NCI-H2227 (cell line): ENCODE data around the gene FGGY.
"Not testable (repeated sequence)": the region's sequence is repeated elsewhere in the genome, so short reads cannot be mapped to it uniquely, and the experiment has no call there.

Experiments
- DNase-seq: peaks from one replicate; lab custom pipeline; 2025; ENCODE audit not compliant: unreplicated experiment; lab: John Stamatoyannopoulos, UW

FGGY gene

GRCh38 chr1:59565611-59566410, 268.9 kb downstream of the FGGY start:
- no peak for DNase-seq

DNA sequence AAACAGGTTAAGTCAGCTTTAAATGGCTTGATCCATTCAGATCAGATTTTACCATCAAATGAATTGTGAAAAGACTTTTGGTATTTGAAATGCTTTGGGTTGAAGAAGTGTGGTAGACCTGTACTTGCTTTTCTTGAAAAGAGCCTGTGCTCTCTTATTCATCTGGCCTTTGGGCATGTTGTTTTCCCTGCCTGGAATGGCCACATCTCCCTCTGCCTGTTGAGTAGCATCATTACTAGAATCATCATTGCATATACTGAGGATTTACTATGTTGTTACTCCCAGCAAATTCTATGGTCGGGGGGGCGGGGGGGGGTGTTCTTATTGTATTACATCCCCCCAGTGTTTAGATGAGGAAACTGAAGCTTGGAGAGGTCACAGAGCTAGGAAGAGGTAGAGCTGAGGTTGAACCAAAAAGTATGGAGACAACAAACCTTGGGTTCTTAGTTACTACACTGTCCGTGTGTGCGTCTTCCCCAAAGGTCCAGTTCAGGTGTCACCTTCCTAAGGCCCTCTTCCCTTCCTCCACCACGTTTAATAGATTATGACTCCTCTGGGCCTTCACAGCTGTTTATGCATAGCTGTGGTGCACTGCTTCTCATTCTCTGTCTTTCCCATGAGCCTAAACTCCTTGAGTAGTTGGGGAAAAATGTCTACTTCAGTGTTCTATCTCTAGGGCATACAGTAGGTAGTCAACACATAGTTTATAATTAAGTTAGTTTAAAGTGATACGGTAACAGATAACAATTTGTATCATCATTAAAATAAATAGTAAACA, 271.5 kb downstream of the FGGY start:
- DNase-seq = no peak

GRCh38 chr1:59569198-59569597, 272.3 kb downstream of the FGGY start:
- DNase-seq = no peak

GRCh38 chr1:59570524-59570923, 273.6 kb downstream of the FGGY start:
- DNase-seq = no peak

GRCh38 chr1:59574085-59574484, 277.2 kb downstream of the FGGY start:
- DNase-seq = no peak

GRCh38 chr1:59577774-59578173, 280.9 kb downstream of the FGGY start:
- DNase-seq = no peak

DNA sequence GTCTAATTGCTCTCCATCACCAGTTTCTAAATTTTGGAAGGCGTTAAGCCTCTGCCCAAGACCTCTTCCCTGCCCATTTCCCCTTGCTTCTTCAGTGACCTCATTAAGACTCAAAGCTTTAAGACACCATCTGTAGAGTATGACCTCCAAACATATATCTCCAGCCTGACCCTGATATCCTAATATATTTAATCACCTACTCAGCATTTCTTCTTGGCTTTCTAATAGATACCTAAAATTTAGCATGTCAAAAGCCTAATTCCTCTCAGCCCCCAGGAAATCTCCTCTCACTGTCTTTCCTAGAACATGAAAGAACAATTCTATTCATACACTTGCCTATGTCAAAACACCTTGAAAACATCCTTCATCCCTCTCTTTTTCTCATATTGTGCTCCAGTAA, 282.3 kb downstream of the FGGY start:
- DNase-seq = no peak

GRCh38 chr1:59580257-59580656, 283.4 kb downstream of the FGGY start:
- no peak for DNase-seq

DNA sequence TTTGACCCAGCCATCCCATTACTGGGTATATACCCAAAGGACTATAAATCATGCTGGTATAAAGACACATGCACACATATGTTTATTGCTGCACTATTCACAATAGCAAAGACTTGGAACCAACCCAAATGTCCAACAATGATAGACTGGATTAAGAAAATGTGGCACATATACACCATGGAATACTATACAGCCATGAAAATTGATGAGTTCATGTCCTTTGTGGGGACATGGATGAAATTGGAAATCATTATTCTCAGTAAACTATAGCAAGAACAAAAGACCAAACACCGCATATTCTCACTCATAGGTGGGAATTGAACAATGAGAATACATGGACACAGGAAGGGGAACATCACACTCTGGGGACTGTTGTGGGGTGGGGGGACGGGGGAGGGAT, 295.5 kb downstream of the FGGY start:
- not testable (repeated sequence) for DNase-seq

- no peak for DNase-seq
Measured at GRCh38 chr1:59592924-59593323, 296.0 kb downstream of the FGGY start.

GRCh38 chr1:59593798-59594790, 297.2 kb downstream of the FGGY start:
- no peak for DNase-seq

- DNase-seq = no peak
Measured at GRCh38 chr1:59595774-59596173, 298.9 kb downstream of the FGGY start.

DNA sequence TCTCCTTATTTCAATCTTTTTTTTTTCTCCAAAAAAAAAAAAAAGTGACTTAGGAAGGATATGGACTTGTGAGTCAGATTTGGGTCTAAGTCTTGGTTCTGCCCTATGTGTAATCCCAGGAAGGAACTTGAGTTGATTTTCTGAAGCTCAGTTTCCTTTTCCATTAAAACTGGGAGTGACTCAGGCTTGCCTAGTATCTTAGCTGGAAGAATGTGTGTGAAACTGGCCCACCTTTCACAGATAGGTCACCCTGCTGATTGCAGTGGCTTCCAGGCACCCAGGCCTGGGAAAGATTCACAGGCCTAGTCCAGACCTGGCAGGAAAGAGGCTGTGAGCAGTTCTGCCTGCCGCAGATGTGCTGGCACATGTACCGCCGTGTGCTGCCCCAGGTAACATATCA, 299.5 kb downstream of the FGGY start:
- no peak for DNase-seq

DNA sequence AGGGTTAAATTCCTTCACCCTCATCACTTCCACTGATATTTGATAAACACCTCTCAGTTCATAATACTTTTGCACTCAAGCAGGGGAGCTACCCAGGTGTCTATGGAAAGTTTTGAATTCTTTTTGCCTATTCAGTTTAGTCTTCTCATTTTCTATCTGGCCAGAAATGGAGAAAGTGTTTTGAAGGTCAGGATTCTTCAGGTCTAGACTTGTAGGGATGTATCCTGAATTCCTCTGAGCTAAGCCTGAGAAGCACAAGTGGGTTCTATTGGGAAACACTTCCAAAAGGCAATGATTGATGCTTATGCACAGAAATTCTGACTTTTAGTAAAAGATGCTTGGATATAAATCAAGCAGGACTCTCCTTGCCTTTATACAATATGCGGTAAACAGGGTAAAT, 300.1 kb downstream of the FGGY start:
- no peak for DNase-seq

GRCh38 chr1:59597420-59598119, 300.7 kb downstream of the FGGY start:
- DNase-seq = no peak

- no peak for DNase-seq
Measured at GRCh38 chr1:59598120-59598440, 301.2 kb downstream of the FGGY start.

GRCh38 chr1:59601041-59601441, 304.1 kb downstream of the FGGY start:
- DNase-seq = no peak

- no peak for DNase-seq
Measured at GRCh38 chr1:59601811-59602210, 304.9 kb downstream of the FGGY start.

- DNase-seq = no peak
Measured at GRCh38 chr1:59604191-59604590, 307.3 kb downstream of the FGGY start.

DNA sequence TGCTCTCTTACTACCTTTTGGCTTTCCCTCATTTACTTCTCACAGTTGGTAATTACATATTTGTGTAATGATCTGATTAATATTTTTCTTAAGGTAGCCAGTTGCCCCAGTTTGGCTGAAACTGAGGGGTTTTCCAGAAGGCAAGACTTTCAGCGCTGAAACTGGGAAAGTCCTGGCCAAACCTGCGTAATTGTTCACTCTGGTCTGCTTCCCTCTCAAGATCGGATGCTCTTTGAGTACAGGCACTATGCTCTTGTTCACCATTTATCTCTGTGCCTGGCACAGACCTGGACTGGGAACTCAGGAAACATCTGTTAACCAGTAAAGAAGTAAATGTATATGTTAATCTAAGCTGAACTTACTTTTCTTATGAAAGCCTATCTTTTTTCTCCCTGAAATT, 308.3 kb downstream of the FGGY start:
- DNase-seq = no peak

DNA sequence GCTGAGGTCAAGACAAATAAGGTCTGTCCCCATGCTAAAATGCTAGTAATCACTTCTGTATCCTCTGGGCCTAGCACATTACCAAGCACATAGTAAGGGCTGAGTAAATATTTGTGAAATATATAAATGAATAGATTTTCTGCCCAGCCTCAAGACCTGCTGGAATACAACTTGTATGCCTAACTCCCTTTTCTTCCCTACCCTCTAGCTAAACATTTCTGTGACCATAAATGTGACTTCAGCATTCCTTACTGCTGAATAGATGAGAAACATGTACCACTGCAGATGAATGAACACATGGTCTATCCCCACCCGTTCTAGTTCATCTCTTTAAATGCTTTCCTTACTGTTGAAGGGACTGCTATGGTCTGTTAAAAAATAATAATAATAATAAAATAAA, 308.9 kb downstream of the FGGY start:
- DNase-seq = no peak
